GM12891 (cell line): ENCODE measurements around the gene EFL1.
"Not testable (repeated sequence)": the region's sequence is repeated elsewhere in the genome, so short reads cannot be mapped to it uniquely, and the experiment has no call there.

Experiments used
- PAX5 ChIP-seq: IDR thresholded peaks from 2 replicates; pipeline ENCODE4 v1.6.1; 2011; ENCODE audit warnings: low read length, moderate library complexity, mild to moderate bottlenecking; ENCODE audit not compliant: insufficient read depth, severe bottlenecking
- POLR2A ChIP-seq: IDR thresholded peaks from 2 replicates; pipeline ENCODE4 v1.6.1; 2011; ENCODE audit warnings: low read depth, low read length, control low read depth
- POLR2AphosphoS5 ChIP-seq: IDR thresholded peaks from 2 replicates; pipeline ENCODE4 v1.6.1; 2011; ENCODE audit warnings: low read depth, low read length, control low read depth
- POU2F2 ChIP-seq: IDR thresholded peaks from 2 replicates; pipeline ENCODE4 v1.6.1; 2011; ENCODE audit warnings: low read depth, mild to moderate bottlenecking, control low read depth, low read length, moderate library complexity
- SPI1 ChIP-seq: IDR thresholded peaks from 2 replicates; pipeline ENCODE4 v1.6.1; 2011; ENCODE audit warnings: low read depth, low read length, control low read depth
- TAF1 ChIP-seq: IDR thresholded peaks from 2 replicates; pipeline ENCODE4 v1.6.1; 2011; ENCODE audit warnings: low read depth, low read length, control low read depth

- not testable (repeated sequence) for TF ChIP-seq POLR2AphosphoS5, POLR2A, TAF1, SPI1, POU2F2, PAX5
Measured at GRCh38 chr15:82210066-82210597, 52.4 kb downstream of the EFL1 start.
